Right ventricle myocardium superior (tissue), 1 donor: Measurements from ENCODE around the gene PREB. TPM values are rescaled to one million over a fixed set of nuclear protein-coding genes. Genes with fewer than 3 reads are reported as not detected.
"Not testable (repeated sequence)": the region's sequence is repeated elsewhere in the genome, so short reads cannot be mapped to it uniquely, and the experiment has no call there.

Experiments used
- ATAC-seq: fragments of 200-7000 bp; cut with Tn5 transposase; one replicate; pipeline ENCODE4 v1.9.1; 2020; ENCODE audit warnings: mild to moderate bottlenecking; ENCODE audit not compliant: poor library complexity
- DNase-seq: peaks from one replicate; pipeline ENCODE4 v3.0.0-alpha.2; 2020
- intact Hi-C: fragments of 100-400 bp; cut with DNase I; formaldehyde crosslinking; loops from one replicate; pipeline ENCODE4 v1.11.2; 2022
- total RNA-seq: library from RNA; stranded (reverse); fragmentation: NEBNext Ultra II Directional; extraction: Animal tissue kit (Norgen Biotek cat#: 25700); gene quantifications from one replicate; pipeline ENCODE4 v1.2.1, GENCODE V29; 2021
- donor health status: DM: no; HTN: yes; CAD: no; lungs with severe emphysema.

PREB gene
- total RNA-seq, 1 donor from 2014 or later = 50.6 TPM

DNA sequence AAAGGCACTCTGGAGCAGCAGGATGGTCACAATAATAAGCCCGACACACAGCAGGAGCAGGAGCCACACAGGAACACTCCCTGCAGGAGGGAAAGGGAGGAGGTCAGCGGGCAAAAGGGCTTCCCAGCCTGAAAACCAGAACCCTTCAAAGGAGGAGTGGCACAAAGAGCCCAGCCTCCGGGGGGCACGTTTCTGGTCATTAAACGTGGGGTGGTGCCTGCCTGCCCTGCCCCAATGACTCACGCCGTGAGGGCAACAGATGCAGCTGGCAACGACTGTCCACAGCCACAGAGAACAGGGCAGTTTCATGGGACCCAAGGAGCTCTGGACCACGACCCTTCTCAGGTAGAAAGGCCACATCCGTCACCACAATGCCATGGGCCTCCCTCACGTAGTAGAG lies 3.0 kb downstream of the PREB start:
- DNase-seq (no peak), ATAC-seq (no peak)
- intact Hi-C loops = no loop called here

DNA sequence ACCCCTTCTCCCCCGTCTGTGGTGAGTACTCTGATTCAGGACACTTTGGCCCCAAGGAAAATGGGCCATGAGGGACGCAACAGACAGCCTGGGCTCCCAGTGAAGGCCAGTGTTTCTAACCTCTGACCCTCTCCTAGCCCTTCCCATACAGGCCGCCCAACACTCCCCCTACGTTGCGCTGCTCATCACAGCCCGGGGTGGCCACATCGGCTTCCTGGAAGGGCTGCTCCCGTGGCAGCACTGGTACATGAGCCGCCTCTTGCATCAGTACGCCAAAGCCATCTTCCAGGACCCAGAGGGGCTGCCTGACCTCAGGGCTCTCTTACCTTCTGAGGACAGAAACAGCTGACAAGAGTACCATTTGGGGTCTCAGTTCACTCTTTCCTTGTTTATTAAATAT lies 4.0 kb downstream of the PREB start:
- DNase-seq = no peak
- intact Hi-C loops = no loop called here
- ATAC-seq = no peak

GRCh38 chr2:27128668-27129571 lies 5.5 kb downstream of the PREB start:
- ATAC-seq (no peak), DNase-seq (no peak)
- intact Hi-C loops = no loop called here

DNA sequence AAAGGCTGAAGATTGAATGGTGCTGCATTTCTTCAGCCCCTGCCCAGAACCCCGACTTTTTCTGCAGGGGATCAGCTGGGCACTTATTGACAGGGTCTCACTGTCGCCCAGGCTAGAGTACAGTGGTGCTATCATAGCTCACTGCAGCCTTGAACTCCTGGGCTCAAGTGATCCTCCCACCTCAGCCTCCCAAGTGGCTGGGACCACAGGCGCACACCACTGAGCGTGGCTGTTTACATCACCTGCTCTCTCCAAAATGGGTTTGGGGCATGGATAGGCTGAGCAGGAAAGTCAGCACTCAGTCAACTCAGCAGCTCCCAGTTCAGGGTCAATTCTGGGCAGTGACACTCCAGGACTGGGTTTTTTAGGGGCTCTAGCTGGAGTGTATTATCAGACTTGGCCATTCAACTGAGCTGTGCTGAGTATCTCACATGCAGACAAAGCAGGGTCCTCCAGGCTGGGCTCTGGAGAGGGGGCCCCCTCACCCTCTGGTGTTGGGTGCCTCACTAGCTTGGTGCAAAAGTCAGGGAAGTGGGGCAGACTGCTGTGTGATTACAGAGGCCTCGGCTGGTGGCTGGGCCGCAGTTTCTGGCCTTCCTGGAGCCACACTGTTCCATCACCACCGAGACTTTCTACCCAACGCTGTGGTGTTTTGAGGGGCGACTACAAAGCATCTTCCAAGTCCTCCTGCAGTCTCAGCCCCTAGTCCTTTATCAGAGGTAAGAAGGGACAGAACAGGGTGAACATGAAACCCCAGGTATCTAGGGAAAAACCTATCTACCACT lies 6.4 kb downstream of the PREB start:
- intact Hi-C loops = no loop called here
- DNase-seq = no peak
- ATAC-seq = no peak

DNA sequence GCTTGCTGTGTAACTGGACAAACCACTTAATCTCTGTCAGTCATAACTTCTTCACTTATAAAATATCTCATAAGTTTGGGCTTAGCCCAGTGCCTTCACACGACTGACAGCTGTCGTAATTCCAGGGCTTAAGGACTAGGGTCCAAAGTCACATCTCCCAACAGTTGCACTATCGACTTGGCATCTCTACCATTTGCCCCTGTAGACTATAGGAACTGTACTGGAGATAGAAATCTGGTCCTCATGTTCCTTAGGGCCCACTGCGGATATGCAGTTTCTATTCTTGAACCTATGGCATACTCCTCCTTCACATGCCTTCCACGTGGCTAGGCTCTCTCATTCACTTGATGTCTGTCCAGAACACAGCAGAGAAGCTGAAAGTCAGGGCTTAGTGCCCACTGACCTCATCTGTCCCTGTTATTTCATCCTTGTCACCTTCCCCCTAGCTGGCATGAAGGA lies 8.2 kb downstream of the PREB start:
- DNase-seq (no peak), ATAC-seq (peak; percentile 40)
- intact Hi-C loops = no loop called here

DNA sequence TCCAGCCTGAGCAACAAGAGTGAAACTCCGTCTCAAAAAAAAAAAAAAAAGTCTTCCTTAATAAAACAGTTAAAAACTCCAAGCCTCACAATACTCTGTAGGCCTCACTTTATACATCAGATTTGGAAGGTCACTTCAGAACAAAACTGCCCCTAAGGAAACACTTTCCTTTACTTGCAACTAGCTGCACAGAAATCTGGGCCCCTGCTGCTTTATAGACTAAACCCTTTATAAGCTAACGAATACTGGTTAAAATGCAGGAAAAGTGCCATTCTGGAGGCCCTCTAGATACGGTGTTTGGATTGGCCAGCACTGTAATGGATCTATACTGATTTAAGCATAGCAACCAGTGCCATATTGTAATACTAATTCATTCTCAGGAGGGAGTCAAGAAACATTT lies 9.3 kb downstream of the PREB start:
- no peak for ATAC-seq
- intact Hi-C loops = no loop called here
- no peak for DNase-seq

GRCh38 chr2:27123302-27124150 lies 10.9 kb downstream of the PREB start, which contains the start of gene ABHD1:
ABHD1 (plus strand) TSS chr2:27123815; CDS start chr2:27123949, 134 bp downstream.
- intact Hi-C loops = no loop called here
- DNase-seq = peak; percentile 87
- peak; percentile 94 for ATAC-seq

- intact Hi-C loops = no loop called here
- DNase-seq = no peak
- no peak for ATAC-seq
Measured at GRCh38 chr2:27122791-27123190, 11.6 kb downstream of the PREB start.

DNA sequence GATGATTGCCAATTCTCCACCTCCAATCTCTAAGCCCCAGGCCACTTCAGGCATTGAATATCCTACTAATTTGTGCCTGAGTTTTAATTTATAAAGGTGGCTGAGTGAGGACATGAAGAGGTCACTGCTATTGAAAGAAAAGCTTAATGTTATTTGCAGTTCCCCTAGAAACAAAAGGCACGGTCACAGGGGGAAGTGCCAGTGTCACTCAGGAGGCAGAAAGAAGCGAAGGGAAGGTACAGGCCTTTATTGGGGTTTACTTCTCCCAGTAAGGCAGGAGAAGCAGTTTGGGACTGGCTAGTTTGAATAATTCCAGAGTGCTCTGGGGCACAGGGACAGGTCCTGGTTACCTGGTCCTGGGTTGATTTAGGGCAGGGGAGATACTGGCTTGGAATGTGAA lies 12.5 kb downstream of the PREB start:
- no peak for ATAC-seq
- no peak for DNase-seq
- intact Hi-C loops = no loop called here

DNA sequence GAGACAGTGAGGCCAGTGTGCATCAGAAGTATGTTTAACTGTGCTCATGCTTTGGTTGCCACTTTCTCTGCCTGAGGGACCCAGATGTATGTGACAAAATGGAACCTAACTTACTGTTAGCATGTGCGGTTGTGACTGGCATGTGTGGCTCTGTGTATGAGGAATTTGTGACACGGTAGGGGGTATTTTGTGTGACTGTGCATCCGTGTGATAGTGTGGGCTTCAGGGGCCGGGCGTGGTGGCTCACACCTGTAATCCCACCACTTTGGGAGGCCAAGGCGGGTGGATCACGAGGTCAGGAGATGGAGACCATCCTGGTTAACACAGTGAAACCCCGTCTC lies 15.1 kb downstream of the PREB start:
- ATAC-seq, intact Hi-C loops, DNase-seq: not testable (repeated sequence)

DNA sequence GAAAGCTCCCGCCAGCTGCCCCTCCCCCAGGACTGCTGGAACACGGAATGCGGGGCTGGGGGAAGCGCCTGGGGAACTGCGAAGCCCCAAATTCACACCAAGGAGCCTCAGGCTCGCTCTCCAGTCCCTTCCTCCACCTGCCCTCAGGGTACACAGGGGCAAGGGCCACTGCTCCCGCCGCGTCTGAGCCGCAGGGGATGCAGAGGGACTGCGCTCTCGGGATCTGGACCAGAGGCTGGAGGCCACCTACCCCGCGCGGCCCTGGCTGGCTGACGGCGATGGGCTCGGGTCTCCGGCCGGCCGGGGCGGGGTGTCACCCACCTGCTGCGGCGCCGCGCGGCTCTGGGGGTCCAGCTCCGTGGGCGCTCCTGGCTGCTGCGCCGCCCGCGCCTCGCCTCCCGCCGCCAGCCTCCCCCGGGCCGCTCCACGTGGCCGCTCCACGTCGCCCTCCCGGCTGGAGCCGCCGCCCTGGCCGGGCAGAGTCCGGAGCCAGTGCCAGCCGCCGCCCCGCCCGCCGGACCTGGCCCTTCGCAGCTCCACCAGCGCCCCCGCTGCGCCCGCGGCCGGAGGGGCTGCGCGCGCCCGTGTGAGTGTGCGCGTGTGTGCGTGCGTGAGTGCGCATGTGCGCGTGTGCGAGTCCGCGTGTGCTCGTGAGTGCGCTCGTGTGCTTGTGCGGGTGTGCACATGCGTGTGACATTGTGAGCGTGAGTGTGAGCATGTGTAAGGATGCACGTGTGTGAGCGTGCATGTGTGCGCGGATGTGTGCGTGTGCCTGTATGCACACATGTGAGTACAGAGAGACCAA lies 15.7 kb downstream of the PREB start, which contains the start of gene CGREF1:
Gene CGREF1 (minus strand): TSS at position 604 of the 805 bp plus-strand sequence. CDS start 14,762 bp downstream, outside the sequence.
- DNase-seq (no peak), ATAC-seq (no peak)
- intact Hi-C loops = no loop called here

GRCh38 chr2:27117995-27118524 lies 16.4 kb downstream of the PREB start:
- intact Hi-C loops = no loop called here
- ATAC-seq (no peak), DNase-seq (no peak)

DNA sequence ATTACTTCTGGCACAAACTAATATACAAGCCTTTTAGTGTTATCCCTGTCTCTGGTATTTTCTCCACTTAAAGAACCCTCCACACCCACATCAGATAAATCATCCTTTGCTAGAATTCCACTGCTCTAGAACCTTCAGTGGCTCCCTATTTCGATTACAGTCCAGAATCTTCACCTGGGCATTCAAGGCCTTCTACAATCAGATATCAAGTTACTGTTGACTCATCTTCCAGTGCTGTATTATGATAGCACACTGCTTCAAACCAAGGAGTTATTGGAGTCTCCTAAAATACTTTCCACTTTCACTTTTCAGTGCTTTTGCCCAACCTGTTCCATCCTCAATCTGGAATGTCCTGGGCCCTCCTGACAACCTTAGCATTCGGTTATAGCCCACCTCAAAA lies 18.9 kb downstream of the PREB start:
- DNase-seq (no peak), ATAC-seq (no peak)
- intact Hi-C loops = no loop called here

- DNase-seq, ATAC-seq, intact Hi-C loops: not testable (repeated sequence)
Measured at GRCh38 chr2:27111392-27112078, 22.9 kb downstream of the PREB start.

DNA sequence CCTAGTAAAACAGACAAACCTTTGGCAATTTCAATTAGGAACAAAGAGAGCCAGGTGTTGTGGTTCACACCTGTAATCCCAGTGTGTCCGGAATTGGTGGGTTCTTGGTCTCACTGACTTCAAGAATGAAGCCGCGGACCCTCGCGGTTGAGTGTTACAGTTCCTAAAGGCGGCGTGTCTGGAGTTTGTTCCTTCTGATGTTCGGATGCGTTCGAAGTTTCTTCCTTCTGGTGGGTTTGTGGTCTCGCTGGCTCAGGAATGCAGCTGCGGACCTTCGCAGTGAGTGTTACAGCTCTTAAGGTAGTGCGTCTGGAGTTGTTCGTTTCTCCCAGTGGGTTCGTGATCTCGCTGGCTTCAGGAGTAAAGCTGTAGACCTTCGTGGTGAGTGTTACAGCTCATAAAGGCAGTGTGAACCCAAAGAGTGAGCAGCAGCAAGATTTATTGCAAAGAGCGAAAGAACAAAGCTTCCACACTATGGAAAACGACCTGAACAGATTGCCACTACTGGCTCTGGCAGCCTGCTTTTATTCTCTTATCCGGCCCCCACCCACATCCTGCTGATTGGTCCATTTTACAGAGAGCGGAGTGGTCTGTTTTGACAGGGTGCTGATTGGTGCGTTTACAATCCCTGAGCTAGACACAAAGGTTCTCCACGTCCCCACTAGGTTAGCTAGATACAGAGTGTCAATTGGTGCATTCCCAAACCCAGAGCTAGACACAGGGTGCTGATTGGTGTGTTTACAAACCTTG lies 23.7 kb downstream of the PREB start:
- DNase-seq, ATAC-seq, intact Hi-C loops: not testable (repeated sequence)

GRCh38 chr2:27109083-27109482 lies 25.4 kb downstream of the PREB start:
- no peak for ATAC-seq
- intact Hi-C loops = no loop called here
- no peak for DNase-seq
